HuH-7.5 (cell line): ENCODE data around the gene MED12.
"Not testable (repeated sequence)": the region's sequence is repeated elsewhere in the genome, so short reads cannot be mapped to it uniquely, and the experiment has no call there.

ENCODE experiments used
- DNase-seq: peaks from one replicate; pipeline ENCODE4 v3.0.0; 2011; ENCODE audit warnings: low spot score

Gene MED12

GRCh38 chrX:71162981-71163380, 44.6 kb downstream of the MED12 start:
- no peak for DNase-seq

GRCh38 chrX:71164071-71164470, 45.7 kb downstream of the MED12 start:
- DNase-seq: no peak

DNA sequence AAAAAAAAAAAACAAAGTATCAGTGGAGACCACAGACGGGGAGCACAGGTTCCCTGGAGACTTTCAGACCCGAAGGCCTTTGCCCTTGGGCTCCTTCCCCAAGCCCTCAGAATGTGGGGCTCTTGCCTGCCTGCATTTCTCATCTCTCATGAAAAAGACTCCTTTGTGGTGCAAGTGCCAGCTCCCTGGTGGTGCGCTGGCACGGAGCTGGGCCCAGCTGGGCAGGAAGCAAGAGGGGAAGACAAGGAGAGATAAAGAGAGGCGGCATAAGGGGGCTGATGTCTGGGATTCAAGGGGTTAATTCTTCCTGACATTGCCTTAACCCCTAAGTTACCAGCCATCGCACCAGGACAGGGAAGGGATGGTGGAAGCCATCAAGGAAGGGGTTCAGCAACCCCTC, 48.1 kb downstream of the MED12 start:
- no peak for DNase-seq

GRCh38 chrX:71167031-71167781, 48.8 kb downstream of the MED12 start:
- DNase-seq: no peak

- no peak for DNase-seq
Observed at GRCh38 chrX:71168134-71168533, 49.7 kb downstream of the MED12 start.

GRCh38 chrX:71169586-71169985, 51.2 kb downstream of the MED12 start:
- no peak for DNase-seq

DNA sequence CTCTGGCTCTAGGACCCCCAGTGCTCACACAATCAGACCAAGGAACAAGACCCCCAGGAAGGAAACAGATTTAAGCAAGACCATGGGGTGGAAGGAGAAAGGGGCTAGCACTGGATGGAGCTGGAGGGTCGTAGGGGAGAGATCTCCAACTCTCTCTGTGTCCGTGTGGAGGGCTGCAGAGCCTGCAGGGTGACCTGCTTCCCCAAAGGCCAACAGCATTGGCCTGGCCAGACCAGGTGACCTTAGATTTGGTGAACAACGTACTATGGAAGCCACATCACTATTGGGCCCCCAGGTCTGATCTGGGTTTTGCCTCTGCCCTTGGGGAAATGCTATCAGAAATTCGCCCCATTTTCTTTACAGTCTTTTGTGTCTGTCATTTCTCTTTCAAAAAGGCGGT, 52.3 kb downstream of the MED12 start:
- no peak for DNase-seq

- no peak for DNase-seq
Observed at GRCh38 chrX:71171110-71171801, 52.9 kb downstream of the MED12 start.

- no peak for DNase-seq
Observed at GRCh38 chrX:71173440-71173839, 55.0 kb downstream of the MED12 start.

GRCh38 chrX:71174795-71175194, 56.4 kb downstream of the MED12 start:
- no peak for DNase-seq

DNA sequence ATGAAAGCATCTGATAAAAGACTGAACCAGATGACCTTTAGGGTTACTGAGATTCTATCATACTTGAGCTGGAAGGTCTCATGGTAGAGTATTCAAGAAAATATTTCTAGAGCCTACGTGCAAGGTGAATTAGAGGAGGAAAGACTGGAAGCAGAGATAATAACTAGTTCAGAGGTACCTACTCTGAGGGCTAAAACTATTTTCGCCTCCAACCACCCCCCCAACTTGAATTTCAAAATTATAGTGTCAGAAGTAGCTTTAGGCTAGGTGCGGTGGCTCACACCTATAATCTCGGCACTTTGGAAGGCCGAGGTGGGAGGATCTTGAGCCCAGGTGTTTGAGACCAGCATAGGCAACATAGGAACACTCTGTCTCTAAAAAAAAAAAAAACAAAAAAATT, 57.1 kb downstream of the MED12 start:
- no peak for DNase-seq

DNA sequence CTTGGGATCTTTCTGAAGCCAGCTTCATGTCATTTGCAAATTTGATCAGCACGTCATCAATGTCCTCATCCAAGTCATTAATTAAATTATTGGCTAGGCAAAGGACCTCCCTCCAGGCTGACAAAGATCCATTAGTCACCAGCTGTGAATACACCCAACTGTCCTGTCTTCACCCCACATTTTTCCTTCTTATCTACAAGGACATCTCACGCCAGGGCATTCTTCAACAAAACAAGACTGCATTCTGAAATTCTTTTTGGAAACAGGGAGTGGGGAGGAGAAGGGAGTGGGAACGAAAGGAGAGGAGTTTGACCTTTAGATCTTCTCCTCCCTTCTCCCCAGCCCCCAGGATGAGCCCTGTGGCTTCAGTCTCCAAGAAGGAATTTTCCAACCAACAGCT, 58.9 kb downstream of the MED12 start:
- no peak for DNase-seq

DNA sequence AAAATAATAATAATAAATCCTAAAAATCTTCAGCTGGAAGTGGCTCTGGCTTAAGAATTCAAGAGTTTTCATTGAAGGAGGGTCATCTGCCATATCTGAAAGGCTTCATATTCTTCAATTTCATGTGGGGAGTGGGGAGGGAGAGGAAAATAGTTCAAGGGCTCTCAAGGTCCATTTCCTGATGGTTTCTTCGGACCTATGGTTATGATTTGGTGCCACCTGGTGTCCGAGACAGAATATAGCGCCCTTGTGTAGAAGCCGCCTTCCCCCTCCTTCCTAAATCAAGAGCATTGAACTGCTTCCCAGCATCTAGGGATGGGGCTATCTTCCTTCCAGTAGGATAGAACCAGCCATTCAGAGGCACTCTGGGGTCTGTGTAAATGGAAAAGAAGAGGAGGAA, 60.5 kb downstream of the MED12 start:
- DNase-seq: peak; percentile 27

DNA sequence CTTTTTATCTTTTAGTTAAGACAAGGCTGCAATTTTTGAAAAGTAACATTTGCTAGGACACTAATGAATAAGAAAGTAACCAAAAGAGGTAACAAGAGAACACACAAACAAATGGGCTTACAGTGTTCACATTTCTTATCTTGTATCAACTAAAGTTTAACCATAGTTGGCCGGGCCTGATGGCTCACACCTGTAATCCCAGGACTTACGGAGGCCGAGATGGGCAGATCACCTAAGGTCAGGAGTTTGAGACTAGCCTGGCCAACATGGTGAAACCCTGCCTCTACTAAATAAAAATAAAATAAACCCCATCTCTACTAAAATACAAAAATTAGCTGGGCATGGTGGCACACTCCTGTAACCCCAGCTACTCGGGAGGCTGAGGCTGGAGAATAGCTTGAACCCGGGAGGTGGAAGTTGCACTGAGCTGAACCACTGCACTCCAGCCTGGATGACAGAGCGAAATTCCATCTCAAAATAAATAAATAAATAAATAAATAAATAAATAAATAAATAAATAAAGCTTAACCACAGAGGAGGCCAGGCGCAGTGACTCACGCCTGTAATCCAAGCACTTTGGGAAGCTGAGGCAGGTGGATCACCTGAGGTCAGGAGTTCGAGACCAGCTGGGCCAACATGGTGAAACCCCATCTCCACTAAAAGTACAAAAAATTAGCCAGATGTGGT, 62.3 kb downstream of the MED12 start:
- DNase-seq: not testable (repeated sequence)

- DNase-seq: no peak
Observed at GRCh38 chrX:71181558-71181909, 63.1 kb downstream of the MED12 start.

GRCh38 chrX:71181910-71182799, 63.8 kb downstream of the MED12 start:
- DNase-seq: peak; percentile 59

DNA sequence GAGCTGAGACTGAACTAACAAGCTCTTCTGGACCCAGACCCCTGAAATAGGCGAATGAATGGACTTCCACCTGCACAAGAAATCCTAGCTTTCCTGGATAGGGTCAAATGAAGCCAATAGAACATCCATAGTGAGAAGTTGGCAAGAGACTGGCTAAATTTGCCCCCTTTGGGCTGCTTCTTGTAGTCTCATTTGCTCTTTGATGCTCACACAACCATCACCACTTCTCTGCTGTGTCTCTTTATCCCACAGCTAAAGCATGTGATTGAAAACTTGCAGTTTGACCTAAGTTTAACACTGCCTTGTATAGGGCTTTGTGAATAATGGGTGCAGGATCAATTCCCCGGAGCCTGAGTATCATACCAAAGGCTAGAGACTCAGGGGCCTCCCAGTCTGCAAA, 64.5 kb downstream of the MED12 start:
- no peak for DNase-seq

DNA sequence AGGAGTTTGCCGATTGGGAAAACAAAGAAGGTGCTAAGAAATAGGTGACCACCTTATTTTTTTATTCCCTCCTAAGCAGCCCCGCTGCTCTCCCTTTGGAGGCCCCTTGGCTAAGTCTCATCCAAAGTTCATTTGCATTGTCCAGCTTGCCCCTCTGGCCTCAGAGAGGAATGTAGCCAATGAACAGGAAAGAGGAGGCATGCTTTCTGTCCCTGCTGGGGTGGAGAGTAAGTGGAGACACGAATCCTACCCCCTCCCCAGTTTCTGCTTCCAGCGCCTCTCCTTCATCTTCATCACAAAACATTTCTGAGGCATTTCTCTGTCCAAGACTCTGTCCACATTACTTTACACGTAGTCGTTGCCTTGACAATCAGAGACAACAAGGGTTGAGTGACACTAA, 64.9 kb downstream of the MED12 start:
- no peak for DNase-seq

GRCh38 chrX:71184092-71184491, 65.7 kb downstream of the MED12 start:
- DNase-seq: no peak

DNA sequence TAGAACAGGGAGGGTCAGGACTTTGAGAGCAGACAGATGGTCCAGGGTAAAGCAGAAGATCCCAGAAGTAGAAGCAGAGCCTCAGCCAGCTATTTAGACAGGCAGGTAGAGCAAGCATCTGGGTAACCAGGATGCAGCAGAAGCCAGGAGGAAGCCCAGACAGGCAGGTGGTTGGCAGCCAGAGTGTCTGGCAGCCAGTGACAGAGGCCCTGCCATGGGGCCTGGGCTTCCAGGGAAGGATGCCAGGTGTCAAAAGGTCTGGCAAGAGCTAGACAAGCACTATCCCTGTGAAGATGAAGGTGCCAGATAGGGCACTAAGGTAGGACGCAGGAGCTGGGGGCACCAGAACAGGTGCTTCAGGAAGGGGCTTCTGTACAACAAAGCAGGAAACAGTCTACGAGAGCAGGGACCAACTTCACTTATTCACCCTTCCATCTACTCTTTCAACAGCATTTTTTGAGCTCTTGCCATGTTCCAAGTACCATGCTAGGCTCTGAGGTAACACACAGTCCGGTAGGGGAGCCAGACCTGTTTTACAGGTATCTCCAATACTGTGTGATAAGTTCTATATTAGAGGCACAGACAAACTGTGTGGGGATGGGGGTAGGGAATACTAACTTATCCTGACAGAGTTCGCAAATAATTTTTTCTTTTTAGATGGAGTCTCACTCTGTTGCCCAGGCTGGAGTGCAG, 66.6 kb downstream of the MED12 start:
- no peak for DNase-seq

GRCh38 chrX:71191248-71191647, 72.9 kb downstream of the MED12 start:
- no peak for DNase-seq
